GM18517 (cell line): ENCODE data around the gene NAV1.
"Not testable (repeated sequence)": the region's sequence is repeated elsewhere in the genome, so short reads cannot be mapped to it uniquely, and the experiment has no call there.

Experiments used
- ATAC-seq: cut with Tn5 transposase; IDR thresholded peaks from one replicate; pipeline ENCODE4 v1.9.1; 2021; ENCODE audit warnings: mild to moderate bottlenecking, moderate library complexity; ENCODE audit not compliant: unreplicated experiment

Gene NAV1, protein sequence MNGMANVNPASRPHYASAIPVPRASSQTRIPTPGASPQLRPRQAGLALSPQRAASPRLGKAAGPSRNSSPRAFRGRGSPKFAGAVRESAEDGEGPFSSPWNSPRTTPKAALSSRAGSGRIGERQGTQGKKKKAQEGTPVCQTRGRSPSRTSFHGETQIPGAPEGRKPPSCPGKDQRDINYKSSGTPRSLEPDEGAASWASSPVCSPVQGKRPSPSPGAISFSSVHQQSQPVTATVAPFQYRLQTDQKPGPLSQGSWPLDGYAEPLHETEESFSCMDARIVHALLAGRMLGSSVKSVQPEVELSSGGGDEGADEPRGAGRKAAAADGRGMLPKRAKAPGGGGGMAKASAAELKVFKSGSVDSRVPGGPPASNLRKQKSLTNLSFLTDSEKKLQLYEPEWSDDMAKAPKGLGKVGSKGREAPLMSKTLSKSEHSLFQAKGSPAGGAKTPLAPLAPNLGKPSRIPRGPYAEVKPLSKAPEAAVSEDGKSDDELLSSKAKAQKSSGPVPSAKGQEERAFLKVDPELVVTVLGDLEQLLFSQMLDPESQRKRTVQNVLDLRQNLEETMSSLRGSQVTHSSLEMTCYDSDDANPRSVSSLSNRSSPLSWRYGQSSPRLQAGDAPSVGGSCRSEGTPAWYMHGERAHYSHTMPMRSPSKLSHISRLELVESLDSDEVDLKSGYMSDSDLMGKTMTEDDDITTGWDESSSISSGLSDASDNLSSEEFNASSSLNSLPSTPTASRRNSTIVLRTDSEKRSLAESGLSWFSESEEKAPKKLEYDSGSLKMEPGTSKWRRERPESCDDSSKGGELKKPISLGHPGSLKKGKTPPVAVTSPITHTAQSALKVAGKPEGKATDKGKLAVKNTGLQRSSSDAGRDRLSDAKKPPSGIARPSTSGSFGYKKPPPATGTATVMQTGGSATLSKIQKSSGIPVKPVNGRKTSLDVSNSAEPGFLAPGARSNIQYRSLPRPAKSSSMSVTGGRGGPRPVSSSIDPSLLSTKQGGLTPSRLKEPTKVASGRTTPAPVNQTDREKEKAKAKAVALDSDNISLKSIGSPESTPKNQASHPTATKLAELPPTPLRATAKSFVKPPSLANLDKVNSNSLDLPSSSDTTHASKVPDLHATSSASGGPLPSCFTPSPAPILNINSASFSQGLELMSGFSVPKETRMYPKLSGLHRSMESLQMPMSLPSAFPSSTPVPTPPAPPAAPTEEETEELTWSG (N-terminal part only)

DNA sequence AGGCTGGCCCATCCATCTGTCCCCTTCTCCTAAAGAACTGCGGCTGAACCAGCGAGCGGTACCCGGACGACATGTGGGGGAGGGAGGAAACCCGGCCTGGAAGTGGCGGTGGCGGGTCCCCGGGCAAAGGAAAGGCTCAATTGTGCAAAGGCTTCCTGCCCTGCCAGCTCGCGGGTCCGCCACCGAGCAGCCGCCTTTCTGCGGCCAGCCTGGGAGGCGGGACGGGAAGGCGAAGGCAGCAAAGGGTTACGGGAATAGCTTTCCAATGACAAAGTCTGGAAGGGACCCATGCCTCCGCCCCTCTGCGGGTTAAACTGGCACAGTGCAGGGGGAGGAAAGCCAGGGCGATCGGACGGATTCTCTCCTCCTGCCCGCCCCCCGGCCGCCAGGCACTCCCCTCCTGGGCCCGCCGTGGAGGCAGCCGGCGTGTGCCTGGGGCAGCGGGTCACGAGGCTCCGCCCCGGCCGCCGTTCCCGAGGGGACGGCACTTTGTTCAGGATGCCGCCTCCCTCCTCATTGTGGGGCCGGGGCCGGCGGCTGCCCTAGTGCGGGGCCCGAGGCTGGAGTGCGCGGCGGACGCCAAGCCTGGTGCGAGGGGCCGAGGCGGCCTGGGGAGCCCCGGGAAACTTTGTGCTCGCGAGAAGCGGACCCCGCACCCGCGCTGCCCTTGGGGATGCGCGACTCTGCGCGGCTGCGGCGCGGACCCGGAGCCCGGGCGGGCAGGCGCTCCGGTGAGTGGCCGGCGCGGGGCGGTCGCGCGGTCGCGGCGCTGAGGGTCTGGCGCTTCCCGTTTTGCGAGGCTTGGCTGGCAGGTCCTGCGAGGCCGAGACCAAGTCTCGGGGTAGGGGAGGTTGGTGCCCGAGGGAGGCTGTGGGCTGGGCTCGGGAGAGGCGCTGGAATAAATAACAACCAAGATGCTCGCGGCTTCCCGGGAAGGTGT lies at the start of gene NAV1:
NAV1 (plus strand) TSS at position 516 of the 940 bp plus-strand sequence. CDS start 83,758 bp downstream, outside the sequence.
- ATAC-seq = no peak

DNA sequence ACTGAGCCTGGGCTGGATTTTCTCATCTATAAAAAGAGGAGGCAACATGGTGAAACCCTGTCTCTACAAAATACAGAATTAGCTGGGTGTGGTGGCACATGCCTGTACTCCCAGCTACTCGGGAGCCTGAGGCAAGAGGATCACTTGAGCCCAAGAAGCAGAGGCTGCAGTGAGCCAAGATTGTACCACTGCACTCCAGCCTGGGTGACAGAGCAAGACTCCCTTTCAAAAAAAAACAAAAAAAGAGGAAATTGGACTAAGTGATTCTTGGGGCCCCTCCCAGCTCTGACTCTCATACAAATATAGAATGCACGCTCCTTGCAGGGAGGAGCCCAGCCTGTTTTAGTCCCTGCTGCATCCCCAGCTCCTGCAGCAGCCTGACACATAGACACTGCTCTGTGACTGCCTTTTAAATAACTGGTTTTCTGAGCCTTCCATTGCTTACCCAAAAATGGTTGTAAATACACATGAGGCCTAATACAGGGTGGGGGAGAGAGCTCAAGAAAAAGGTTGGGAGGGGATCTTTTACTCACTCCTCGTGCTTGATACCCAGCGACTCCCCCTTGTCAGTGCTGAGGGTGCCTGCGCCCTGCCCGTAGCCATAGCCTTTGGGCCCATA lies 49.2 kb upstream of the NAV1 start:
- no peak for ATAC-seq

DNA sequence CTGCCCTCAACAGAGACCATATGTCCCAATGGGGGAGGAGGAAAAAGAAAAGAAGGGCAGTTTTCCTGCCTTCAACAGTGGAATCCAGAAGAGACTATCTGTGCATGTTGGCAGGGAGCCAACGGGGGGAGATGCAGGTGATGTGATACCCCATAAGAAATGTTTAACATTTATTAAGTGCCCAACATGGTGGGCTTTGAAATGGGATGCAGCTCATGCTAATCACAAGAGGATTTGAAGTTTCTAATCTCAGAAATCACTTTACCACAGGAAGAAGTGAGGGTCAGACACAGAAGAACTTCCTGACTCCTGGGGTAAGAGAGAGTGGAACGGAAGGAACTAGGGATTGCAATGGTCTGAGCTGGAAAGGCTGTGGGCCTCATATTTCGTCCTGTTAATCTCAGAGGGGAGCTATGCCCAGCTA lies 48.2 kb upstream of the NAV1 start:
- ATAC-seq = no peak

DNA sequence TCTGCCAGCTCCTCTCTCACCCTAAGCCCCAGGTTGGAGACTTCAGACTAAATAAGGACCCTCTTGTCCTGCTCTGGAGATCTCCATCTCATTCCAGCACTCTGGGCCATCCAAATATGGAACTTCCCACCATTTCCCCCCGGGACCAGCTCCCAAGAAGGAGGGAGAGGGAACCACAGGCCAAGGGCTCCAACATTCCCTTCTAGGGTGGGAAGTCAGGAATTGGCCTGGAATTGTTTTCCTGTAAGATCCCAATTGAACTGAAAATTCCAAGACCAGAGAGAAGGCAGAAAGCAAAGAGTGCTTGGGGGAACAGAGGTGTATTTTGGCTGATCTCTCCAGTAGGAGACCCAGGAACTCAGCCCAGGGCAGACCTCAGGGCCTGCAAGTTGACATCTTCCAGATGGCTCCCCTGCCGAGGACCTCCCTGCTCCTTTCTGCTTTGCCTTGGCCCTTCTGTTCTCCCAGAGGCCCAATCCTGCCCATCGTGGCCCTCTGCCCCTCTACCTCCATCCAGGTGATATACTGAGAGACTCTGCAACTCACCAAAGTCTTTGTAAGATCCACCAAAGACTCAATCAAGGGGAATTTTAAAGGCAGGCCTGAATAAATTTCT lies 46.9 kb upstream of the NAV1 start:
- no peak for ATAC-seq

DNA sequence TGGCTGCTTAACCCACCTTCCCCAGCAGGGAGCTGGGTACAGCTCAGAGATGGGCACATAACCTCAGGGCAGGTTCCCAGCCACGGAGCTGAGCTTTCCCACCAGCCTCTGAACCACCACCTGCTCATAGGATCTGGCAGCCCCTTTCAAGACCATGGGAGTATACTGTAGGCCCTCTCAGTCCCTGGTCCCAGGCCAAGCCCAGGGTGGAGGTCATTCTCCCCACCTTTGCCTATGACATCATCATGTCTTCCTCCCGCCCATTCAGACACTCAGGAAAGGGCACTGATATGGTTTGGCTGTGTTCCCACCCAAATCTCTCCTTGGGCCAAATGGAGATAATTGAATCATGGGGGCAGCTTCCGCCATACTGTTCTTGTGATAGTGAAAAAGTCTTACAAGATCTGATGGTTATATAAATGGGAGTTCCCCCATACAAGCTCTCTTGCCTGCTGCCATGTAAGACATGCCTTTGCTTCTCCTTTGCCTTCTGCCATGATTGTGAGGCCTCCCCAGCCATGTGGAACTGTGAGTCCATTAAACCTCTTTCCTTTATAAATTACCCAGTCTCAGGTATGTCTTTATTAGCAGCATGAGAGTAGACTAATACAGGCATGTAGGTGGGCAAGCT lies 45.8 kb upstream of the NAV1 start:
- ATAC-seq = not testable (repeated sequence)

DNA sequence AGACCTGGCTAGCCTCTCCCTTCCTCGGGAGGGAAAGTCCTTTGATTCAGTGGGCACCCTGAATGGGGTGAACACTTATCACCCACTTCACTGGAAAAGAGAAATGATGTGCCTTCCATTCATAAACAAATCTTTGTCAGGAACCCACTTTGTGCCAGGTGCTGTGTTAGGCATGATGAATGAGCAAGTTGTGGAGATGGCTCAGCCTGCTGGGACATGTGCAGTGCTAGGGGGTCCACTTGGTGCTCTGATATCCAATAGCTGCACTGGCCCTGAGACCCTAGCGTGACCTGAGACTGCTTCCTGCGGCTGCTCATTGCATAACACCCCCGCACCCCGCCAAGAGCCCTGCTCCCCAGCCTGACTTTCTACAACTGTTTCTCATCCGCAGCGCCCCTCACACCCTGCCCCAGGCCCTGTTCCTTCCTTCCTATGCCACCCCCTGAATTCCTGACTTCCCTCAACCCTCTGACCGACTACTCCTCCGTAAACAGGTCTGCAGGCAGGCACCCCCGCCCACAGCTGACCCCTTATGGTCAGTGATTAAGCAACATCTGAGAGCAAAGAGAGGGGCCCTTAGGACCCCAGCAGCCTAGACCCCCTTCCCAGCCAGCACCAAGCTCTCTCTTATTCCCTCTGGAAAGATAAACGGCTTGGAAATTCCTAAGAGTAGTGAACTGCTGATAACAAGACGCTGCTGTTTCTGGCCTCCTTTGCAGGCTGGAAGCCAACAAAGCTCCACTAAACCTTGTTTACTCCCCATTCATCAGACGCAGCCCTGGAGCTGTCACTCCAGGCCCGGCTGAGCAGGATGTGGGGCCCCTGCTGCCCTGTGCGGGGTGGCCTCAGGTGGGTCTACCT lies 44.9 kb upstream of the NAV1 start:
- ATAC-seq = no peak

DNA sequence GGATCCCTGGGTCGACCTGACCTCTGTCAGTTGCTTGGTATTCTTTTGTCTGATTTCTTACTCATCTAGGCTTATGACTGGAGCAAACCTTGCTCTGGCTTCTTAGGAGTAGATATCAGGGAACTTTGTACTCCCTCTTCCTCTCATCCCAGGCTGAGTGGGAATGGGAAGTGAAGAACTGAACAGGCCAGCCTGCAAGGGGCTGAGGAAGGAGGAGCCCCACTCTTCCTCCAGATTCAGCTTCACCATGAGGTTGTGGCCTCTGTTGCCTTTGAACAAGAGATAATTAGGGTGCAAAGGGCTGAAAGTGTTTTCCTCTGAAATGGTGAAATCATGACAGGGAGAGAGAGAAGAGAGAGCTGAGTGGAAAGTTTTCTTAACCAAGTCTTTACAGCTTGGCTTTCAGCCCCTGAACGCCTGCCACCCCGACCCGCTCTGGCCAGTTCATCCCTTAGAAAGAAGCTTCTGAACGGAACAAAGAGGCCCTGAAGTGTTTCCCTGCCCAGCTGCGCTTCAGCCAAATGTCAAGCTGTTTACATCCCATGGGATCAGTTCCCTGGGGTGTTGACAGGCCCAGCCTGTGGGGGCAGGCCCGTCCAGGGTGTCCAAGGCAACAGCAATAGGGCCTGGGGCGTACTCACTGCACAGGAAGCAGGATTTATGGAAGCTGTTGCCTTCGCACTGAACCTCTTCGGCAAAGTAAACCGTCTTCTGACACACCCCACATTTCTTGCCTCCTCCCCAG lies 43.2 kb upstream of the NAV1 start:
- ATAC-seq = no peak

DNA sequence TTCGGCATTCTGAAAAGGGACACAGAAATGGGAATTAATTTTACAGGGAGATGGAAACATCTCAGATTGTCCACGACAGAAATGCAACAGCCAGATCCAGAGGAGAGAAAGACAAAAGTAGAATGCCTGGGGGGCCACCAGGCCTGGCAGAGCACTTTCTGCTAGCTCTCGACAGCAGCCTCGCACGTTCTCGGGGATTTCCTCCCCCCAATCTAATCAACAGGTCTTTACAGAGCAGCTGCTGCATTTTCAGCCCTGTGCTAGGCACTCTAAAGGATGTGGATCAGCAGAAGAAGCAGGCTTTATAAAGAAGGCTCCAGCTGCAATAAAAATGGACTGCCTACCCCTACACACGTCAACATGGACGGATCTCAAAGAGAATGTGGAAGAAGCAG lies 42.6 kb upstream of the NAV1 start:
- ATAC-seq = no peak

DNA sequence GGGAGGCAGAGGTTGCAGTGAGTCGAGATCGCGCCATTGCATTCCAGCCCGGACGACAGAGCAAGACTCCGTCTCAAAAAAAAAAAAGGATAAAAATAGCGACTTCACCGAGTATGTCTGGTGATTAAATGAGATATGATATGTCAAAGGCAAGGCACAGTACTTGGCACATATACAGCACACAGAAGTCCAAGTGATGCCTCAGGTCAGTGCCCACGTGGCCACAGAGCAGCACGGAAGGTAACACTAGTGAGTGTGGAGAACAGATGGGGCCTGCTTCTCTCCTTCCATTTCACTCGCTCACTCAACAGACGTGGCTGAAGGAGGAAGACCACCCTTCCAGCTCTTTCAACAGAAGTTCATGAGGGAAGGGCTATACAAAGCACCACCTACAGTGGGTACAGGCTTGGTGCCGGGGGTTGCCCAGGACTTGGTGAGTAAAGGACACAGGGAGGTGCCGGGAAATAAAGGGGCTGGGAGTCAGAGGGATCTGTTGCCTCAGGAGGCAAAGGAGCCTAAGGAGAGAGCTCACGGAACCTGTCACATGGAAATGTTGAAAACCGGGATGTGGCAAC lies 40.9 kb upstream of the NAV1 start:
- no peak for ATAC-seq

DNA sequence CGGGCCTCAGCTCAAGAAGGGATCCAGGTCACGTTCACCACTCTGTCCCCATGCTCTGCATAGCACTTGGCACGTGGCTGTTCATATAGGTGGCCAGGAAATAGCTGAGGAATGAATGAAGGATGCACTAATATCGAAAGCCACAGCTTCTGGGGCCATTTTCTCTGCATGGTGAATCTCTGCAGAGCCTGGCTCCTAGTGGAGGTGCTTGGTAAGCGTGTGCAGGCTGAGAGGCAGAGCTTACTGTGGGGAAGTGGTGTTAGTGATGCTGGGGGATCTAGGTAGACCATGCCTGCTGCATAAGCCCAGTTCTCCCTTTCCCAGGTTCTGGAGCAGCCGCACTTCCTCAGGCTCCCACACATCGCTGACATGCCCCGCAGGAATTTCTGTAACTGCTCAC lies 40.3 kb upstream of the NAV1 start:
- no peak for ATAC-seq

DNA sequence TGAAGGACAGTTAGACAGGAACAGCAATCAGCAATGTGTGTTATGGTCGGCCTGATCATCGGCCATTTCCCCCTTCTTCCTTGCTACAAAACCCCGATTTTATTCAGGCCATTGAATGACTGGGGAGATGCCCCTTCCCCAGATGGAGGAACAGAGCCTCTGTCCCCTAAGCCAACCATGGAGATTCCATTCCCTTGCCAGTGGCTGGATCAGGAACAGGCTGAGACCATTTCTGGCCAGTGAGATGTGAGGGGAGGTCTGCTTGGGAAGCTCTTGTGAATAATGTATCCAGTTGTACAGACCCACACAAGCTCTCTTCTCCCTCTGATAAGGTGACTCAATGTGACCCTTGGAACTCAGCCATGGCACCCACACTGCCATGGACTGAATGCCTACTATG lies 39.7 kb upstream of the NAV1 start:
- ATAC-seq = no peak

DNA sequence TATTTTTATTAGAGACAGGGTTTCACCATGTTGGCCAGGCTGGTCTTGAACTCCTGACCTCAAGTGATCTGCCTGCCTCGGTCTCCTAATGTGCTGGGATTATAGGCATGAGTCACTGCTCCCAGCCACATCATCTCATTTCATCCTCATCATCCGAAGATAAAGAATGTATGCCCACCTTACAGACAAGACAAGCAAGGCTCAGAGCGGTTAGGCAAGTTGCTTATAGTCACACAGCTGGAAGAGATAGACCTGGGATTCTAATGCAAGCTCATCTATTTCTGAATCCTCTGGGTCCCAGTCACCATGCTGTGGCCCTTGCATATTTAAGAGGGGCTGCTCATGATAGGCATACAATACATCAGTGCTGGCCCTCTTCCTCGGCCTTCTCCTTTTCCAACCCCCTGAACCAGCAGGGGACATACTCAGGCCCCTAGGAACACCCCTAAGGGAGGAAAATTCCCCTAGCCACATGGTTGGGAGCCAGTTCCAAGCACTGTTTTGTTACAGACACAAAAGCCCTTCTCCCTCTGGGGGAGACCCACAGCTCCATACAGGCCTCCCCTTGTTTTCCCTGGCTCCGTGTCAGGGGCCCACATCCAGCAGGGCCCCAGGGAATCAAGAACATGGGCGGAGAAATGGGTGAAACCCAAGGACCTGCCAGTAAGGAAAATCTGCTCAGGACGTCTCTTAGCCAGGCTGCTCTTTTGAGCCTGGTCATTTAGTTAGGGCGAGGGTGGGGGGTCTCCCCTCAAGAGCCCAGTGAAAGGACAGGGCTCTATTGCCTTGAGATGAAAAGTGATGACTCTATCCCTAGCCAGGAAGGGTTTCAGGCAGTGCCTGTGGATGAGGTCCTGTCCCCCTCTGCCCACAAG lies 38.9 kb upstream of the NAV1 start:
- no peak for ATAC-seq

DNA sequence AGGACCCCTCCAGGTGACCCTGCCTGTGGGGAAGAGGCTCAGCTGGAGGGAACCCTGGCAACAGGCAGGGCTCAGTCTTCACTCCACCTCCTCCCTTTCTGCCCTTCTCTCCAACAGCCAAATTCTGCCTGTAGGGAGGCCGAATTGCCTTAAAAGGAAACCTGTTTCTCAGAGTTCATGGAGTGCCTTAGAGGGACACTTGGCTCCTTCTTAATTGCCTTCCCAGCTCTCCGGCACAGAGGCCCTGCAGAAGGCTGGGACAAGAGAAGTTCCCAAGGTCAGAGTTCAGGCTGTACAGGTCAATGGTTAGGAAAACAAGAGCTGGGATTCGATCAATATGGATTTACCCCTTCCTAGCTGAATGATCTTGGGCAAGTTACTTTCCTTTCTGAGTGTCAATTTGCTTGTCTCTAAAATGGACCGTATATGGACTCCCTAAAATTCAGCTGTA lies 38.2 kb upstream of the NAV1 start:
- no peak for ATAC-seq

DNA sequence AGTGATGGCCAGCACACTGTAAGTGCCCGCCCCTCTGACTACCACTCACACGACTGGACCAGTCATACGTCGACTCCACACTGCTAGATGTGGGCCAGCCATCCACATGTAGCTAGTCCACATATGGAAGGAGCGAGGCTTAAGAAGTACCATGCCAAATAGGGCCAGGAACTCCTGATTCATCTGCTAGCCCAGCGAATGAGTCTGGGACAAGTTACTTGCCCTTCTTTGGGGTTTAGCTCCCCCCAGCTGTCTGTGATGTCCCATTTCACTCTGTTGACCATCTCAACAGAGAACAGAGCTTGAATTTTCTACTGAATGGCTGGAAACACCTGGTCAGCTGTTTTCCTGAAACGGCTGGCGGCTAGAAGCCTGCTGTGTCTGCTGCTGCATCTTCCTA lies 37.8 kb upstream of the NAV1 start:
- no peak for ATAC-seq

DNA sequence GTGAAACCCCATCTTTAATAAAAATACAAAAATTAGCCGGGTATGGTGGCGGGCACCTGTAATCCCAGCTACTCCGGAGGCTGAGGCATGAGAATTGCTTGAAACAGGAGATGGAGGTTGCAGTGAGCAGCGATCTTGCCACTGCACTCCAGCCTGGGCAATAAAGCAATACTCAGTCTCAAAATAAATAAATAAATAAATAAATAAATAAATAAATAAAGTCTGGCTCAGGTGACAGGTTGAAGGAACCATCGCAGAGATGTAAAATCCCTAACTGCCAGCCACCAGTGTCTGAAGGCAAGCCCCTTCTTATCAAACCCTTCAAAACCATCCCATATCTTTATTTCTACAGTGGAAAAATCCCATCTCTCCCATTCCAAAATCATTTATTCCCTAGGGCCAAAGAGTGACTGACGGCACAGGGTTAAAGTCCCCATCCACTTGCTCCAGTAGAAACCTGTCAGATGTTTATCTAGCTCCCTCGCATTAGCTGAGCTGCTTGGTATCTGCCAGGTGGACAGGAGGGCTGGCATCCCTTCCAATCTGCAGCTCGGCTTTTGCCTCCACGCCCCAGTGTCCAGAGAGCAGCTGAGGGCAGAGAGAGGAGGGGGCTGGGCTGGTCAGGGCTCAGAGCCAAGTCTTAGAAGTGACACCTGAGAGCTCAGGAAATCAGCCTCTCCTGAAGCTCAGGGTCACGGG lies 37.0 kb upstream of the NAV1 start:
- no peak for ATAC-seq
